Heart left ventricle (tissue), 13 donors: ENCODE measurements around the gene ZMAT5.

Experiments used
- CTCF ChIP-seq, 12 donors: fragments of 200-600 bp; sonication (generic) in 4 of 12; IDR thresholded peaks; one replicate each; pipeline versions ENCODE4 v1.5.0 to v1.8.0; 2018 to 2022; ENCODE audit warnings: antibody characterized with exemption in 12 of 12, mild to moderate bottlenecking in 5 of 12
- POLR2A ChIP-seq, 2 donors: fragments of 450-650 bp; IDR thresholded peaks; one replicate each; pipeline ENCODE4 v1.6.1; 2017; ENCODE audit warnings: antibody characterized with exemption in 2 of 2, mild to moderate bottlenecking in 2 of 2, moderate library complexity in 2 of 2
- donor health status: ischemic (EF 13 %, LVEDD 7.1; RV severe dilation, severe dysfunction).
- donor health status: DM: no; HTN: yes; CAD: no.
- donor health status: DM: no; HTN: no; CAD: no.
- donor health status: ischemic (EF 25% LVEDD 6.9; RV normal size, moderate dysfunction).
- donor health status: ischemic (EF 25% LVEDD 5.7; RV mildly dilated, moderate dysfunction).
- donor health status: ischemic (EF 35%, LVEDD 5.7; RV mildly dilated, moderate dysfunction).
- donor health status: nonischemic (EF 11% LVEDD 7.7; RV severe dilation, severe dysfunction).
- donor health status: DM: yes; HTN: yes; CAD: no.
- donor health status: PGD.
- donor health status: ischemic (EF 29% LVEDD 5.4; RV normal size, mild dysfunction).
- donor health status: nonischemic (EF 23%, LVEDD 6.1; RV moderate dilation, normal function).

DNA sequence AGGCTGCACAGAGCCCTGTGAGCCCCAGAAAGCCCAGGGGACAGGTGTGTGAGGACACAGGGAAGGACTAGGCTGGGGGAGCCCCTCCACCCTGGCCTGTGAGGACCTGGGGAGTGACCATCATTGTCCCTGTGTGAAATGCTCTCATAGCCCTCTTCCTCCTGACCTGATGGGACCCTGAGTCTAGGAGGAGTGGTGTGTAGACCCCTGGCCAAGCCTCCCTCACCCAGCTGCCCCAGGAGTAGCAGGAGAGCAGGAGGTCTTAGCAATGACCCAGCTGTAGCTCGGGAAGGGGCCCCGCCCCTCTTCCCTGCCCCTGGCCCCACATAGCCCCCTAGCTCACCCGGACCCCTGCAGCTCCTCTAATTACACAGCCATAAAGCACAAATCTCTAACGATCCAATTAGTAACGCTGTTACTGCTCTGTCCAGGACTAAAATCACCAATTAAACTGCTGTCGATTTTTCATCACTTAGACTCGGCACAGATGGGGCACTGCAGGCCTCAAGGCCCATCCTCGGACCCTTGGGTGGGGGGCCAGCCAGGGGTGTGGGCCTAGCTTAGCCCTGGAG lies 53.6 kb downstream of the ZMAT5 start:
- TF ChIP-seq CTCF (IDR thresholded peaks at IDR 0.05) (no peak), POLR2A (IDR thresholded peaks at IDR 0.05) (no peak)
